ENCODE results near the gene SOX10. TPM values are rescaled to one million over a fixed set of nuclear protein-coding genes. Genes with fewer than 3 reads are reported as not detected.

The SOX10 gene
- total and polyA plus RNA-seq, 2 of the 4 experiments (the other 2 are of a cell fraction), result not detected

- CTCF ChIA-PET, result no interaction called here
- WGBS, 2 experiments (ENCODE audit: extremely low coverage in 2 of 2, insufficient read length in 1 of 2), result 45% methylated on average over 45 of the region's 84 CpGs; no CpG with 5 or more reads in 1 of the 2 experiments
These were observed 1.2 kb downstream of the SOX10 start for GRCh38 chr22:37982938-37983859.

More at GRCh38 chr22:37982938-37983859, 1.2 kb downstream of the SOX10 start:
- H2BK5ac ChIP-seq (ENCODE audit: low read depth, low read length, poor library complexity, severe bottlenecking), result no peak overlapping the region
- intact Hi-C loops (cut with micrococcal nuclease), result no loop called here
- H2BK120ac ChIP-seq (ENCODE audit: low read depth, low read length), result no peak overlapping the region
- dilution Hi-C loops (cut with HindIII; ENCODE audit: low sequenced_read_pairs, unreplicated experiment), result no loop called here
- H3K4me1 ChIP-seq (ENCODE audit: control insufficient read depth, insufficient read depth, low read length), result no peaks in the 10 kb centered on the region
- no peak overlapping the region for H4K5ac ChIP-seq (ENCODE audit: low read depth, low read length)
- no peak overlapping the region for H3K4me3 ChIP-seq (ENCODE audit: insufficient read depth, low read depth, low read length)
- no peak overlapping the region for H3K56ac ChIP-seq (ENCODE audit: extremely low read depth, insufficient read depth, low read length)
- H3K4ac ChIP-seq (ENCODE audit: low read depth, low read length), result no peak overlapping the region
- no peak overlapping the region for H3K18ac ChIP-seq (ENCODE audit: low read depth, low read length)
- in situ Hi-C loops (cut with MboI; ENCODE audit: low sequenced_read_pairs), result no loop called here
- H3K23ac ChIP-seq (ENCODE audit: low read depth, low read length), result no peak overlapping the region
- H3K79me1 ChIP-seq (ENCODE audit: low read depth in 1 of 2, low read length in 2 of 2), result no peaks in the 10 kb centered on the region
- H4K20me1 ChIP-seq (ENCODE audit: insufficient read depth, low read length), result no peaks in the 10 kb centered on the region
- H3K36me3 ChIP-seq (ENCODE audit: control insufficient read depth, insufficient read depth, low read length), result no peaks in the 10 kb centered on the region
- no peak overlapping the region for H2AK9ac ChIP-seq (replicated peaks; ENCODE audit: low read depth, low read length, poor library complexity)
- no peak for ATAC-seq (ENCODE audit: low read depth)
- peak overlapping the region; percentile 32 for H2AFZ ChIP-seq (replicated peaks; ENCODE audit: low read length, poor library complexity)
- H3K27ac ChIP-seq (ENCODE audit: insufficient read depth, low read length), result no peak overlapping the region
- DNase-seq, result no peak
- H3K9me3 ChIP-seq (ENCODE audit: control insufficient read depth, insufficient read depth, low read length), result no peaks in the 10 kb centered on the region
- no peak overlapping the region for H2BK15ac ChIP-seq (ENCODE audit: low read depth, low read length)
- no peaks in the 10 kb centered on the region for H3K27me3 ChIP-seq (ENCODE audit: control insufficient read depth, insufficient read depth, low read length)
- no peak overlapping the region for H4K91ac ChIP-seq (ENCODE audit: insufficient read depth, low read depth, low read length)
- BruUV-seq (replicated peaks), result no TSS peak
- H3K4me2 ChIP-seq (ENCODE audit: low read depth, low read length), result no peak overlapping the region
- no peak overlapping the region for H3K14ac ChIP-seq (replicated peaks; ENCODE audit: low read depth, low read length)
- H2BK20ac ChIP-seq (ENCODE audit: low read depth, low read length), result no peak overlapping the region
- no peaks in the 10 kb centered on the region; the same call in 1 of the 2 replicates for H3K9me1 ChIP-seq (ENCODE audit: insufficient read depth, low read length)
- no peak overlapping the region for H4K8ac ChIP-seq (ENCODE audit: low read depth in 2 of 2, low read length in 2 of 2)
- H3K9ac ChIP-seq (ENCODE audit: low read depth, low read length), result no peak overlapping the region
- TF ChIP-seq NFE2L2 (IDR thresholded peaks at IDR 0.05; ENCODE audit: low read depth, low read length), result no peak
- TF ChIP-seq FOS (IDR thresholded peaks at IDR 0.05; ENCODE audit: low read depth, low read length), result no peak
- no peak for TF ChIP-seq RCOR1 (IDR thresholded peaks at IDR 0.05; ENCODE audit: insufficient replicate concordance, low read length)
- no peak for TF ChIP-seq CHD1 (IDR thresholded peaks at IDR 0.05; ENCODE audit: low read depth, low read length)
- 0 out of 2 replicates have a peak, but pooled peaks have one; percentile 17 for TF ChIP-seq CTCF (conservative IDR thresholded peaks at IDR 0.05; ENCODE audit: low read depth, low read length)
- H2AK5ac ChIP-seq (ENCODE audit: low read depth, low read length), result no peak overlapping the region
- POLR2A ChIA-PET (ENCODE audit: unreplicated experiment), result no interaction called here
